SK-N-MC (cell line): Measurements from ENCODE around the gene COL4A4.

Experiments used
- DNase-seq: peaks from one replicate; pipeline ENCODE4 v3.0.0-alpha.2; 2011; ENCODE audit warnings: low read depth, low spot score
- H3K27ac ChIP-seq: fragments of 200-600 bp; sonication (generic); 2 replicates; pipeline ENCODE4 v1.5.1; 2016; ENCODE audit warnings: mixed run types
- H3K36me3 ChIP-seq: fragments of 200-600 bp; sonication (generic); 2 replicates; pipeline ENCODE4 v1.6.1; 2017; ENCODE audit warnings: antibody characterized with exemption, low read length, mixed read lengths; ENCODE audit not compliant: insufficient read depth
- H3K4me3 ChIP-seq: fragments of 200-600 bp; sonication (generic); 2 replicates; pipeline ENCODE4 v1.5.1; 2016
- H3K9ac ChIP-seq: fragments of 200-600 bp; sonication (generic); 2 replicates; pipeline ENCODE4 v1.8.0; 2017; ENCODE audit warnings: mixed run types, mixed read lengths; ENCODE audit not compliant: insufficient read length
- H3K9me3 ChIP-seq: fragments of 200-600 bp; sonication (generic); 2 replicates; pipeline ENCODE4 v1.6.1; 2017; ENCODE audit warnings: low read depth, mild to moderate bottlenecking, antibody characterized with exemption, low read length, moderate library complexity, mixed read lengths
- EZH2 ChIP-seq: fragments of 200-600 bp; sonication (generic); IDR thresholded peaks from one replicate; pipeline ENCODE4 v1.6.1; 2017; ENCODE audit warnings: antibody characterized with exemption
- FOXP2 ChIP-seq: optimal IDR thresholded peaks from 2 replicates; pipeline ENCODE3; 2011; ENCODE audit warnings: mild to moderate bottlenecking, moderate library complexity; ENCODE audit not compliant: insufficient read depth; ENCODE audit errors: extremely low read length, control extremely low read depth
- POLR2AphosphoS5 ChIP-seq: IDR thresholded peaks from 2 replicates; pipeline ENCODE4 v1.6.1; 2012; ENCODE audit warnings: mild to moderate bottlenecking, low read depth, low read length, borderline replicate concordance

The COL4A4 gene

DNA sequence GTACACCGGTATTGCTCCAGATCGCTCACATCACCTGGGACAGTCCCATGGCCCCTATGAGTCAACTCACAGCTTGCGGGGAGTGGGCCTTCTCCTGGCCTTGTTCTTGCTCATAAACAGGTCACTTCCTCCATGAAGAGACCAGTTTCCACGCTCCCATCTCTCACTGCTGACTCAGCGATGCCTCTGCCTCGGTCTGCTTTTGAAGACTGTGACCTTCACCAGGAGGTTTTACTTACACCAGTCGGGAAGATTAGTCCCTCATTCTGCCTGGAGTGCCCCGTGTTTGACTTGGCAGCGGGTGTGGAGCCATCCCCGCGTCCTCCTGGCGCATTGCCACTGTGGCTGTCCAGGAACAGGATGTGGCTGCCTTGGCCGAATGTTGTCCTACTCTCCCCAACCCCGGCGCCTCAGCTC, 168.4 kb downstream of the COL4A4 start:
- DNase-seq: no peak
- no peak overlapping the region for H3K27ac ChIP-seq
- H3K4me3 ChIP-seq: no peak overlapping the region
- H3K9me3 ChIP-seq: no peaks in the 10 kb centered on the region
- no peak for TF ChIP-seq EZH2
- no peak for TF ChIP-seq FOXP2
- no peak for TF ChIP-seq POLR2AphosphoS5
- no peak overlapping the region for H3K9ac ChIP-seq
- H3K36me3 ChIP-seq: no peaks in the 10 kb centered on the region; the same call in 1 of the 2 replicates

DNA sequence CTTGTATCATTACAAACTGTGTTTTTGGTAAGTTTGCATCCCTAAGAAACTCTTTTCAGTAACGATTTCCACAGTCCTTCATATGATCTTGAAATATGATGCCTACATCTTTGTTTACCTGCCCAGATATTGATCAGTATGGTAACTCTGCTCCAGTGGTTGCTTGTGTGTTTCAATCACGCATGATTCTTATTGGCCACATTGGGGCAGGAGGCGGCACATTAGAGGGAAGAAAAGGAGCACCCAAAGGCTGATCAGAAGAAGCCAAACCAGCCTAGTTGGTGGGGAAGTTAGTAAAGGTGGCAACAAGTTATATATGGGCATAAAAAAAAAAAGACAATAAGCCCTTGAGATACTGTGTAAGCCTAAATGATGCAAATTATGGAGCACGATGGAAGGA, 169.2 kb downstream of the COL4A4 start:
- TF ChIP-seq FOXP2 (no peak), POLR2AphosphoS5 (no peak), EZH2 (no peak)
- H3K9ac ChIP-seq: no peak overlapping the region
- no peaks in the 10 kb centered on the region for H3K9me3 ChIP-seq
- DNase-seq: no peak
- H3K36me3 ChIP-seq: no peaks in the 10 kb centered on the region; the same call in 1 of the 2 replicates
- H3K27ac ChIP-seq: no peak overlapping the region
- no peak overlapping the region for H3K4me3 ChIP-seq

DNA sequence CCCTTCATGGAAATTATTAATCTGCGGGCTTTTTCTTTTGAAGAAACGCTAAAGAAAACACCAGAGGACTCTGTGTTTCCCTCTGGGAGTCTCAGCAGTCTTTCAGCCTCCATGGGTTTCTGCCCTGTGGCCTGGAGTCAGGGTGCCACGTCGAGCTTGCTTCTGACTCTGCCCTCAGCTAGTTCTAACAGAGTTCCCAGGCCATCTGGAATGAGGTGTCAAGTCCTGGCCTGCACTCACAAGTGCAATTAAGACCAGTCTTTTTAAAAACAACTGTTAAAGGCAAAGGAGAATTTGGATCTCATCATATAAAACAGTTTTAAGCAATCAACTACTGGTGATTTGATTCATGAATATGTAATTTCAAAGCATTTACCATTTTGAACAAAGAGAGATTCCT, 170.8 kb downstream of the COL4A4 start:
- no peak for TF ChIP-seq FOXP2
- TF ChIP-seq EZH2: no peak
- no peak for TF ChIP-seq POLR2AphosphoS5
- Histone ChIP-seq H3K4me3 (no peak overlapping the region), H3K27ac (no peak overlapping the region), H3K9ac (no peak overlapping the region), H3K9me3 (no peaks in the 10 kb centered on the region), H3K36me3 (no peaks in the 10 kb centered on the region; the same call in 1 of the 2 replicates)
- DNase-seq: no peak

DNA sequence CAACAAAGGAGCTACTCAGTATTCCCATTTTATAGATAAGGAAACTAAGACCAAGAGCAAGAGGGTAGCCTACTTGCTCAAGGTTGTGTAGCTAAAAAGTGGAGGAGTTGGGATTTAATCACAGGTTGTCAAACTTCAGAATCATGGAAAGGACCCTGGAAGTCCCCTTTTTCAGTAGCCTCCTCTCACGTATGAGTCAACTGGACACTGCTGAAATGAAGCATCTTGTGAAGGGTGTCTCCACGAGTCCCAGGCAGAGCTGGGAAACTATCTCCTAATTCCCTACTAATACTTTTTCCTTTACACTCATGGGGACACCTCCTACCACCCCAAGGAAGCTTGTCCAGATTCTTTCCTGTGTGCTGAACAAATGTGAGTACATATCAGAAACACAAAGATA, 172.3 kb downstream of the COL4A4 start:
- Histone ChIP-seq H3K4me3 (no peak overlapping the region), H3K9me3 (no peaks in the 10 kb centered on the region), H3K36me3 (no peaks in the 10 kb centered on the region; the same call in 1 of the 2 replicates), H3K27ac (no peak overlapping the region), H3K9ac (no peak overlapping the region)
- TF ChIP-seq POLR2AphosphoS5 (no peak), EZH2 (no peak), FOXP2 (no peak)
- DNase-seq: no peak

DNA sequence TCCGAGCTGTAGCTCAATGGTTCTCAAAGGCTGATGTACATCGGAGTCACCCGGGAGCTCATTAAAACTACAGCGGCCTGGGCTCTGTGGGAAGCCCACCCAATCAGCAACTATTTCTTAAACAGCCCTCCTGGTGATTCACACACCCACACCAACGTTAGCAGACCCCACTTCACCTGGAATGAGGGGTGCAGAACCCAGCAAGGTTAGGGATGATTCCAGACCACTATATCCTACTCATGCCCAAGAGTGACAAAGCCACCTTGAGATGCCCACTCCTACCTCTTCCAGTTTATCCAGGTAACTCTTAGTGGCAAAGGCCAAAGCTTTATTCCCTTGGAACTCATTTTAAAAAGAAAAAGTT, 178.4 kb downstream of the COL4A4 start:
- TF ChIP-seq EZH2 (no peak), POLR2AphosphoS5 (no peak), FOXP2 (no peak)
- no peak overlapping the region for H3K27ac ChIP-seq
- H3K36me3 ChIP-seq: no peaks in the 10 kb centered on the region
- no peak for DNase-seq
- H3K9ac ChIP-seq: no peak overlapping the region
- H3K9me3 ChIP-seq: no peaks in the 10 kb centered on the region
- no peak overlapping the region for H3K4me3 ChIP-seq

GRCh38 chr2:226984750-226985582, 179.0 kb downstream of the COL4A4 start:
- DNase-seq: peak; percentile 84
- Histone ChIP-seq H3K27ac (peak overlapping the region; percentile 73), H3K9me3 (no peaks in the 10 kb centered on the region), H3K36me3 (no peaks in the 10 kb centered on the region), H3K4me3 (peak overlapping the region; percentile 46), H3K9ac (peak overlapping the region; percentile 30)
- peak; percentile 19 for TF ChIP-seq FOXP2
- peak; percentile 53; the same call in 1 of the 2 replicates for TF ChIP-seq POLR2AphosphoS5
- no peak for TF ChIP-seq EZH2

DNA sequence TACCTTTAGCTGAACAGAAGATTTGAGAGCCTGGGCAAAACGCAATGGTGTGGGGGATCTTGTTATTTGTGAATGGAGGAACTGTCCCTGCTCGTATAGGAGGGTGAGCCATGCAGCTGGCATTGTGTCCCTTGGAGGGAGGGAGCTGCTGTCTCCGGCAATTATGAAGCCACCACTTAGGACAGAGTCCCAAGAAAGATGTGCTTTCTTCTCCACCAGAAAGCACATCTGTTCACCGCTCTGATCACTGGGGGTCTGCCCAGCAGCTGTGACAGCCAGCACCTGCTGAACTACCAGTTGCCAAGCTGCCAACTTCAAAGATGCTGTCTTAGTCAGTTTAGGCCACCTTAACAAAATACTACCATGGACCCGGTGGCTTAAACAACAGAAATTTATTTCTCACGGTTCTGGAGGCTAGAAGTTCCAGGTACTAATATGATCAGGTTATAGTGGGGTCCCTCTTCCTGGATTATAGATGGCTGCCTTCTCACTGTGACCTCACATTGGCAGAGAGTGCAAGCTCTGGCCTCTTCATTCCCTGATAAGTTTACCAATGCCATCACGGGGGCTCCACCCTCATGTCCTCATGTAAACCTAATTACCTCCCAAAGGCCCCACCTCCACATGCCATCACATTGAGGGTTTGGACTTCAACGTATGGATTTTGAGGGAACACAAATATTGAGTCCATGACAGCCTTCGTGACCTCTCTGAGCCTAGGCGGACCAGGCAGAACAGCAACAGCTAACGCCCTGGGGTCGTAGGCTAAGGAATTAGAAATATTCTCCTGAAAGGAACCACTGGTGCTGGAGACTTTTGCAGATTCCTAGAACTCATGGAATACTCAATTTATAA, 179.9 kb downstream of the COL4A4 start:
- Histone ChIP-seq H3K4me3 (peak overlapping the region; percentile 46; the same call in 1 of the 2 replicates), H3K36me3 (no peaks in the 10 kb centered on the region), H3K9ac (peak overlapping the region; percentile 16), H3K27ac (peak overlapping the region; percentile 73), H3K9me3 (no peaks in the 10 kb centered on the region)
- DNase-seq: no peak
- TF ChIP-seq POLR2AphosphoS5 (no peak), FOXP2 (no peak), EZH2 (no peak)

- Histone ChIP-seq H3K36me3 (no peaks in the 10 kb centered on the region), H3K4me3 (no peak overlapping the region), H3K27ac (no peak overlapping the region), H3K9ac (no peak overlapping the region), H3K9me3 (no peaks in the 10 kb centered on the region)
- DNase-seq: no peak
- TF ChIP-seq FOXP2 (no peak), POLR2AphosphoS5 (no peak), EZH2 (no peak)
Measured at GRCh38 chr2:226981791-226982326, 182.1 kb downstream of the COL4A4 start.
